H1 (cell line): ENCODE measurements around the gene FRZB. TPM values are rescaled to one million over a fixed set of nuclear protein-coding genes. Genes with fewer than 3 reads are reported as not detected.

Source experiments
- CTCF ChIA-PET: fragments of 300-600 bp; sonication (Branson Sonifier 250); formaldehyde crosslinking; loops from one replicate; lab custom pipeline; 2021; ENCODE audit not compliant: partially characterized antibody; lab: Charles Lee
- POLR2A ChIA-PET: fragments of 300-600 bp; sonication (Branson Sonifier 250); formaldehyde crosslinking; loops from one replicate; lab custom pipeline; 2021; ENCODE audit warnings: inconsistent platforms; ENCODE audit not compliant: partially characterized antibody; lab: Charles Lee
- DNase-seq, 2 experiments: peaks; one replicate each; pipeline versions ENCODE4 v3.0.0 to v3.0.0-alpha.2; 2010 to 2022; ENCODE audit warnings: low spot score in 2 of 2, low read depth in 1 of 2, mixed read lengths in 1 of 2
- FAIRE-seq: peaks from 2 replicates; lab custom pipeline; 2011; peaks lifted over from hg19 to GRCh38; lab: Jason Lieb, UNC
- H2AFZ ChIP-seq: 2 replicates; pipeline ENCODE4 v1.8.1; 2012; ENCODE audit warnings: low read length, inconsistent platforms
- H2AK5ac ChIP-seq: 2 replicates; pipeline ENCODE4 v1.6.1; 2013; ENCODE audit warnings: low read depth, low read length
- H2BK120ac ChIP-seq: replicated peaks from 2 replicates; pipeline ENCODE3; 2013; ENCODE audit warnings: low read depth, low read length, inconsistent platforms
- H2BK12ac ChIP-seq: 2 replicates; pipeline ENCODE4 v1.6.1; 2013; ENCODE audit warnings: low read depth, low read length
- H2BK15ac ChIP-seq: 2 replicates; pipeline ENCODE4 v1.6.1; 2013; ENCODE audit warnings: low read length
- H2BK20ac ChIP-seq: 2 replicates; pipeline ENCODE4 v1.6.1; 2013; ENCODE audit warnings: low read length
- H2BK5ac ChIP-seq: 2 replicates; pipeline ENCODE4 v1.6.1; 2013; ENCODE audit warnings: low read depth, low read length
- H3K14ac ChIP-seq: 2 replicates; pipeline ENCODE4 v1.6.1; 2013; ENCODE audit warnings: inconsistent platforms; ENCODE audit not compliant: insufficient read length
- H3K18ac ChIP-seq: 2 replicates; pipeline ENCODE4 v1.6.1; 2013; ENCODE audit warnings: low read length; ENCODE audit errors: extremely low read depth
- H3K23ac ChIP-seq: 2 replicates; pipeline ENCODE4 v1.6.1; 2013; ENCODE audit warnings: inconsistent platforms; ENCODE audit not compliant: insufficient read length
- H3K23me2 ChIP-seq: 2 replicates; pipeline ENCODE4 v1.6.1; 2013; ENCODE audit warnings: low read depth, low read length
- H3K27ac ChIP-seq: 2 replicates; pipeline ENCODE4 v1.6.1; 2011; ENCODE audit warnings: low read depth, low read length, inconsistent platforms
- H3K27me3 ChIP-seq, 4 experiments: replicated peaks in 1 of 4; 1 replicate in 1 of 4; 2 replicates in 3 of 4; pipeline versions ENCODE4 v1.6.1 to v1.8.1; 2011 to 2013; ENCODE audit warnings: low read length in 3 of 4, mild to moderate bottlenecking in 3 of 4, inconsistent platforms in 2 of 4, mixed read lengths in 2 of 4, moderate library complexity in 1 of 4; ENCODE audit not compliant: control insufficient read depth in 3 of 4, insufficient read depth in 3 of 4; ENCODE audit errors: extremely low read depth in 1 of 4
- H3K36me3 ChIP-seq, 4 experiments: 2 replicates each; pipeline versions ENCODE4 v1.6.1 to v1.8.1; 2011 to 2013; ENCODE audit warnings: mild to moderate bottlenecking in 4 of 4, low read length in 3 of 4, moderate library complexity in 2 of 4, control low read depth in 1 of 4, inconsistent platforms in 1 of 4; ENCODE audit not compliant: insufficient read depth in 4 of 4, control insufficient read depth in 2 of 4
- H3K4ac ChIP-seq: replicated peaks from 2 replicates; pipeline ENCODE3; 2013; ENCODE audit warnings: low read length, low read depth, mixed read lengths, inconsistent platforms; ENCODE audit not compliant: insufficient read length
- H3K4me1 ChIP-seq, 4 experiments: replicated peaks in 1 of 4; 1 replicate in 1 of 4; 2 replicates in 3 of 4; pipeline versions ENCODE4 v1.6.1 to v1.8.1; 2011 to 2013; ENCODE audit warnings: low read length in 3 of 4, inconsistent platforms in 2 of 4, mixed read lengths in 1 of 4; ENCODE audit not compliant: insufficient read depth in 4 of 4, control insufficient read depth in 3 of 4
- H3K4me2 ChIP-seq, 2 experiments: 2 replicates each; pipeline versions ENCODE4 v1.6.1 to v1.8.1; 2011 to 2013; ENCODE audit warnings: low read depth in 2 of 2, low read length in 2 of 2, control low read depth in 1 of 2, inconsistent platforms in 1 of 2, mild to moderate bottlenecking in 1 of 2; ENCODE audit not compliant: insufficient read depth in 1 of 2
- H3K4me3 ChIP-seq, 4 experiments: fragments of 200-600, 300-600 bp in 1 of 4; sonication (generic), shearing (Covaris generic), sonication (Bioruptor Twin) in 1 of 4; 2 replicates each; pipeline versions ENCODE4 v1.5.1 to v1.8.1; 2011 to 2016; ENCODE audit warnings: low read length in 4 of 4, low read depth in 3 of 4, control low read depth in 2 of 4, inconsistent platforms in 2 of 4, mild to moderate bottlenecking in 2 of 4, mixed read lengths in 1 of 4, moderate library complexity in 1 of 4; ENCODE audit not compliant: insufficient read depth in 2 of 4; ENCODE audit errors: extremely low read depth in 1 of 4
- H3K56ac ChIP-seq: replicated peaks from 2 replicates; pipeline ENCODE3; 2013; ENCODE audit warnings: low read depth, mild to moderate bottlenecking, mixed read lengths, low read length, inconsistent platforms; ENCODE audit not compliant: insufficient read length
- H3K79me1 ChIP-seq: 2 replicates; pipeline ENCODE4 v1.6.1; 2013; ENCODE audit warnings: low read depth, low read length, control low read depth
- H3K79me2 ChIP-seq, 2 experiments: 2 replicates each; pipeline versions ENCODE4 v1.6.1 to v1.8.1; 2012 to 2013; ENCODE audit warnings: low read length in 2 of 2, mild to moderate bottlenecking in 2 of 2, inconsistent platforms in 1 of 2; ENCODE audit not compliant: insufficient read depth in 2 of 2, control insufficient read depth in 1 of 2
- H3K9ac ChIP-seq, 4 experiments: replicated peaks in 1 of 4; 1 replicate in 1 of 4; 2 replicates in 3 of 4; pipeline versions ENCODE4 v1.6.1 to v1.8.1; 2011 to 2013; ENCODE audit warnings: low read depth in 3 of 4, low read length in 3 of 4, control low read depth in 2 of 4, mild to moderate bottlenecking in 2 of 4, moderate library complexity in 2 of 4, inconsistent platforms in 1 of 4; ENCODE audit errors: extremely low read depth in 1 of 4
- H3K9me3 ChIP-seq, 2 experiments: 2 replicates each; pipeline versions ENCODE4 v1.6.1 to v1.8.1; 2012 to 2013; ENCODE audit warnings: mild to moderate bottlenecking in 2 of 2, moderate library complexity in 2 of 2, control low read depth in 1 of 2, inconsistent platforms in 1 of 2, low read depth in 1 of 2, low read length in 1 of 2, mixed read lengths in 1 of 2; ENCODE audit not compliant: insufficient read depth in 2 of 2
- H4K20me1 ChIP-seq, 2 experiments: replicated peaks in 1 of 2; 2 replicates each; pipeline versions ENCODE3 to v1.8.1; 2011 to 2013; ENCODE audit warnings: inconsistent platforms in 2 of 2, low read length in 2 of 2, mild to moderate bottlenecking in 1 of 2; ENCODE audit not compliant: insufficient read depth in 2 of 2, control insufficient read depth in 1 of 2
- H4K5ac ChIP-seq: 2 replicates; pipeline ENCODE4 v1.6.1; 2013; ENCODE audit warnings: low read length, low read depth, mixed read lengths, inconsistent platforms; ENCODE audit not compliant: insufficient read length
- H4K8ac ChIP-seq: 2 replicates; pipeline ENCODE4 v1.8.0; 2013; ENCODE audit warnings: mild to moderate bottlenecking, moderate library complexity, low read length, inconsistent platforms; ENCODE audit not compliant: insufficient read depth; ENCODE audit errors: extremely low read depth
- H4K91ac ChIP-seq: replicated peaks from 2 replicates; pipeline ENCODE3; 2013; ENCODE audit warnings: low read length, mixed read lengths, inconsistent platforms; ENCODE audit not compliant: insufficient read length
- BACH1 ChIP-seq: IDR thresholded peaks from 2 replicates; pipeline ENCODE4 v1.6.1; 2012; ENCODE audit warnings: low read length, improper control_type of control experiment
- BCL11A ChIP-seq, 2 experiments: IDR thresholded peaks; one replicate each; pipeline ENCODE4 v1.6.1; 2011; ENCODE audit warnings: low read depth in 2 of 2, low read length in 2 of 2, mild to moderate bottlenecking in 2 of 2
- EGR1 ChIP-seq: IDR thresholded peaks from 2 replicates; pipeline ENCODE4 v1.6.1; 2011; ENCODE audit warnings: low read depth, low read length, borderline replicate concordance
- EZH2 ChIP-seq: fragments of 200-600 bp; sonication (generic); IDR thresholded peaks from 2 replicates; pipeline ENCODE4 v1.7.1; 2012; ENCODE audit warnings: low read depth, mild to moderate bottlenecking, moderate library complexity, low read length, inconsistent platforms; ENCODE audit not compliant: severe bottlenecking
- FOSL1 ChIP-seq: IDR thresholded peaks from 2 replicates; pipeline ENCODE4 v1.6.1; 2011; ENCODE audit warnings: mild to moderate bottlenecking, low read depth, low read length, moderate library complexity; ENCODE audit not compliant: insufficient read depth
- HDAC6 ChIP-seq: IDR thresholded peaks from one replicate; pipeline ENCODE4 v1.7.1; 2012; ENCODE audit warnings: low read depth, mild to moderate bottlenecking, inconsistent platforms, low read length, moderate library complexity
- KDM1A ChIP-seq: fragments of 200-600, 300-600 bp; sonication (generic); IDR thresholded peaks from 2 replicates; pipeline ENCODE4 v1.7.1; 2016; ENCODE audit warnings: mild to moderate bottlenecking, low read length, borderline replicate concordance
- KDM4A ChIP-seq: IDR thresholded peaks from one replicate; pipeline ENCODE4 v1.7.1; 2012; ENCODE audit warnings: low read depth, mild to moderate bottlenecking, moderate library complexity, low read length, inconsistent platforms; ENCODE audit not compliant: severe bottlenecking
- SP2 ChIP-seq: IDR thresholded peaks from 2 replicates; pipeline ENCODE4 v1.6.1; 2012; ENCODE audit warnings: mild to moderate bottlenecking, low read length, inconsistent platforms
- SRF ChIP-seq: IDR thresholded peaks from 2 replicates; pipeline ENCODE4 v1.6.1; 2011; ENCODE audit warnings: mild to moderate bottlenecking, low read depth, low read length, moderate library complexity
- TBP ChIP-seq: IDR thresholded peaks from 2 replicates; pipeline ENCODE4 v1.6.1; 2011; ENCODE audit warnings: low read depth, low read length, improper control_type of control experiment
- WGBS, 2 experiments: shearing (Covaris generic) in 1 of 2; methylation state at CpG; one replicate each; pipeline versions ENCODE4 v1.1.6 to v1.1.7; 2013 to 2015; ENCODE audit warnings: low lambda C conversion rate in 2 of 2, mixed read lengths in 2 of 2, inconsistent platforms in 1 of 2, low coverage in 1 of 2, missing lambda C conversion rate in 1 of 2; ENCODE audit not compliant: insufficient replicate concordance in 2 of 2, insufficient coverage in 1 of 2, insufficient read length in 1 of 2; ENCODE audit errors: extremely low coverage in 1 of 2, missing lambda C conversion rate in 1 of 2; 5-methylcytosine and 5-hydroxymethylcytosine counted together
- polyA plus RNA-seq, 7 experiments: library from polyadenylated mRNA; depleted of rRNA in 3 of 7; stranded (reverse) in 5 of 7; unstranded in 2 of 7; fragments of >200 nt in 5 of 7; fragments of 200-250 nt in 2 of 7; gene quantifications; 1 replicate in 5 of 7; 2 replicates in 1 of 7; 4 replicates in 1 of 7; pipeline versions ENCODE4 v1.2.1 to v1.2.3, GENCODE V29; 2011 to 2013; ENCODE audit warnings: missing spikeins in 2 of 7, mixed read lengths in 2 of 7
- total RNA-seq: library from RNA; stranded (reverse); fragmentation: NEBNext Ultra II Directional; extraction: Animal tissue kit (Norgen Biotek cat#: 25700); gene quantifications from 2 replicates; pipeline ENCODE4 v1.2.1, GENCODE V29; 2021
- TF ChIP-seq, protein P1 (sequence below), 3 experiments: IDR thresholded peaks; 1 replicate in 2 of 3; 2 replicates in 1 of 3; pipeline versions ENCODE4 v1.5.1 to v1.6.1; 2011; ENCODE audit warnings: low read length in 3 of 3, mild to moderate bottlenecking in 3 of 3, inconsistent platforms in 2 of 3, low read depth in 1 of 3, moderate library complexity in 1 of 3; ENCODE audit not compliant: insufficient read depth in 1 of 3; ENCODE audit errors: control extremely low read depth in 1 of 3

FRZB gene
- total and polyA plus RNA-seq, 2 of the 8 experiments (the other 6 are each of a cell fraction or from before 2014, with no cell fraction given) = 4.4 to 4.6 TPM

DNA sequence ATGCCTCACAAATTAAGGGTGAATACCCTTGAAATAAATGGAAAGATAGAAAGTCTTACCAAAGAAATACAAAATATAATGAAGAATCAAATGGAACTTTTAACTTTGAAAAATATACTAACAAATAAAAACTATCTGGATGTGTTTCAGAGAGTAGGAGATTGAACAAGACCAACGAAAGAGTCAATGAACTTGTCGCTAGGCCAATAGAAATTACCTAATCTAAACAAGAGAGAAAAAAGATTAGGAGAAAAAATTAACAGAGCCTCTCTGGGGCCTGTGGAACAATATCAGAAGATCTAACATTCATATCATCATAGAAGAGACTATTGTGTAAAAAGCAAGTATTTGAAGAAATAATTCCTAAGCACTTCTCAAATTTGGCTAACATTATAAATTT lies 11.1 kb downstream of the FRZB start:
- H2BK5ac ChIP-seq = no peak overlapping the region
- H3K4me2 ChIP-seq = no peak overlapping the region
- no peak overlapping the region for H3K9ac ChIP-seq
- H4K91ac ChIP-seq = no peak overlapping the region
- no peak overlapping the region for H2AFZ ChIP-seq
- H4K5ac ChIP-seq = no peak overlapping the region
- no peaks in the 10 kb centered on the region for H3K27me3 ChIP-seq
- H3K79me1 ChIP-seq = no peaks in the 10 kb centered on the region
- DNase-seq (no peak), FAIRE-seq (no peak)
- H2BK20ac ChIP-seq = no peak overlapping the region
- no peak overlapping the region for H3K27ac ChIP-seq
- no peak overlapping the region for H2AK5ac ChIP-seq
- H2BK12ac ChIP-seq = no peak overlapping the region
- no peaks in the 10 kb centered on the region for H3K9me3 ChIP-seq
- POLR2A ChIA-PET = no interaction called here
- no peaks in the 10 kb centered on the region for H4K20me1 ChIP-seq
- no peak overlapping the region for H3K23ac ChIP-seq
- no peak overlapping the region for H3K14ac ChIP-seq
- H2BK120ac ChIP-seq = no peak overlapping the region
- no peak overlapping the region for H3K4ac ChIP-seq
- H4K8ac ChIP-seq = no peak overlapping the region
- H3K18ac ChIP-seq = no peak overlapping the region
- 90% methylated on average over 2 of the region's 2 CpGs; no CpG with 5 or more reads in 1 of the 2 experiments for WGBS, 2 experiments
- no peaks in the 10 kb centered on the region for H3K36me3 ChIP-seq
- no peaks in the 10 kb centered on the region for H3K23me2 ChIP-seq
- no peak overlapping the region for H3K4me3 ChIP-seq
- no peaks in the 10 kb centered on the region for H3K79me2 ChIP-seq
- no peak overlapping the region for H3K56ac ChIP-seq
- CTCF ChIA-PET = interaction anchor here (1.1 kb wide), 1 partner anchor 9 kb away, joined by 3 read pairs; no protein-coding TSS in a partner anchor
- no peak overlapping the region for H2BK15ac ChIP-seq
- peaks cover 0 to 5% (median 0%) of the 10 kb centered on the region in 4 experiments; a peak in 2 of 7 replicates for H3K4me1 ChIP-seq
- no peak for TF ChIP-seq BCL11A (IDR thresholded peaks at IDR 0.05; ENCODE audit: low read depth in 2 of 2, low read length in 2 of 2)
- no peak for TF ChIP-seq EZH2
- no peak for TF ChIP-seq TBP
- TF ChIP-seq KDM1A = no peak
- TF ChIP-seq KDM4A = no peak
- TF ChIP-seq, protein P1, sequence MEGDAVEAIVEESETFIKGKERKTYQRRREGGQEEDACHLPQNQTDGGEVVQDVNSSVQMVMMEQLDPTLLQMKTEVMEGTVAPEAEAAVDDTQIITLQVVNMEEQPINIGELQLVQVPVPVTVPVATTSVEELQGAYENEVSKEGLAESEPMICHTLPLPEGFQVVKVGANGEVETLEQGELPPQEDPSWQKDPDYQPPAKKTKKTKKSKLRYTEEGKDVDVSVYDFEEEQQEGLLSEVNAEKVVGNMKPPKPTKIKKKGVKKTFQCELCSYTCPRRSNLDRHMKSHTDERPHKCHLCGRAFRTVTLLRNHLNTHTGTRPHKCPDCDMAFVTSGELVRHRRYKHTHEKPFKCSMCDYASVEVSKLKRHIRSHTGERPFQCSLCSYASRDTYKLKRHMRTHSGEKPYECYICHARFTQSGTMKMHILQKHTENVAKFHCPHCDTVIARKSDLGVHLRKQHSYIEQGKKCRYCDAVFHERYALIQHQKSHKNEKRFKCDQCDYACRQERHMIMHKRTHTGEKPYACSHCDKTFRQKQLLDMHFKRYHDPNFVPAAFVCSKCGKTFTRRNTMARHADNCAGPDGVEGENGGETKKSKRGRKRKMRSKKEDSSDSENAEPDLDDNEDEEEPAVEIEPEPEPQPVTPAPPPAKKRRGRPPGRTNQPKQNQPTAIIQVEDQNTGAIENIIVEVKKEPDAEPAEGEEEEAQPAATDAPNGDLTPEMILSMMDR (IDR thresholded peaks at IDR 0.05; ENCODE audit: control extremely low read depth in 1 of 3, insufficient read depth in 1 of 3, low read depth in 1 of 3, low read length in 3 of 3) = no peak
- no peak for TF ChIP-seq BACH1
- no peak for TF ChIP-seq FOSL1
- TF ChIP-seq EGR1 = no peak
- TF ChIP-seq SRF = no peak
- no peak for TF ChIP-seq SP2
- no peak for TF ChIP-seq HDAC6
